ENCODE data around the gene ENG.
"Not testable (repeated sequence)": the region's sequence is repeated elsewhere in the genome, so short reads cannot be mapped to it uniquely, and the experiment has no call there.

The ENG gene

GRCh38 chr9:127886401-127886972, 32.0 kb upstream of the ENG start:
- no peak for DNase-seq (ENCODE audit: low spot score)
- in situ Hi-C loops (cut with MboI; ENCODE audit: low pct_unique_long_range_greater_than_20kb, low sequenced_read_pairs, unreplicated experiment), result no loop called here
- no peak for TF ChIP-seq CTCF (IDR thresholded peaks at IDR 0.05; ENCODE audit: extremely low read depth, insufficient read depth, missing control alignments)

GRCh38 chr9:127885508-127886281, 31.2 kb upstream of the ENG start:
- in situ Hi-C loops (cut with MboI; ENCODE audit: low pct_unique_long_range_greater_than_20kb, low sequenced_read_pairs, unreplicated experiment), result no loop called here
- no peak for TF ChIP-seq CTCF (IDR thresholded peaks at IDR 0.05; ENCODE audit: extremely low read depth, insufficient read depth, missing control alignments)
- DNase-seq (ENCODE audit: low spot score), result no peak

GRCh38 chr9:127884976-127885490, 30.6 kb upstream of the ENG start:
- TF ChIP-seq CTCF (IDR thresholded peaks at IDR 0.05; ENCODE audit: extremely low read depth, insufficient read depth, missing control alignments), result no peak
- in situ Hi-C loops (cut with MboI; ENCODE audit: low pct_unique_long_range_greater_than_20kb, low sequenced_read_pairs, unreplicated experiment), result no loop called here
- no peak for DNase-seq (ENCODE audit: low spot score)

GRCh38 chr9:127884427-127884911, 30.0 kb upstream of the ENG start:
- in situ Hi-C loops (cut with MboI; ENCODE audit: low pct_unique_long_range_greater_than_20kb, low sequenced_read_pairs, unreplicated experiment), result no loop called here
- TF ChIP-seq CTCF (IDR thresholded peaks at IDR 0.05; ENCODE audit: extremely low read depth, insufficient read depth, missing control alignments), result no peak
- DNase-seq (ENCODE audit: low spot score), result no peak

GRCh38 chr9:127883959-127884358, 29.5 kb upstream of the ENG start:
- no peak for TF ChIP-seq CTCF (IDR thresholded peaks at IDR 0.05; ENCODE audit: extremely low read depth, insufficient read depth, missing control alignments)
- in situ Hi-C loops (cut with MboI; ENCODE audit: low pct_unique_long_range_greater_than_20kb, low sequenced_read_pairs, unreplicated experiment), result no loop called here
- DNase-seq (ENCODE audit: low spot score), result no peak

GRCh38 chr9:127881715-127882114, 27.3 kb upstream of the ENG start:
- DNase-seq (ENCODE audit: low spot score); in situ Hi-C loops (cut with MboI; ENCODE audit: low pct_unique_long_range_greater_than_20kb, low sequenced_read_pairs, unreplicated experiment): not testable (repeated sequence)

GRCh38 chr9:127880143-127880542, 25.7 kb upstream of the ENG start:
- in situ Hi-C loops (cut with MboI; ENCODE audit: low pct_unique_long_range_greater_than_20kb, low sequenced_read_pairs, unreplicated experiment), result no loop called here
- no peak for TF ChIP-seq CTCF (IDR thresholded peaks at IDR 0.05; ENCODE audit: extremely low read depth, insufficient read depth, missing control alignments)
- no peak for DNase-seq (ENCODE audit: low spot score)

All from GM13977 (cell line).